GM11168 (cell line): ENCODE results near the gene ELMO3.

Source experiments
- in situ Hi-C: fragments of 300-500 bp; cut with MboI; formaldehyde crosslinking; loops from one replicate; pipeline ENCODE4 v1.12.0; 2022; ENCODE audit warnings: low sequenced_read_pairs; ENCODE audit not compliant: unreplicated experiment

The ELMO3 gene

DNA sequence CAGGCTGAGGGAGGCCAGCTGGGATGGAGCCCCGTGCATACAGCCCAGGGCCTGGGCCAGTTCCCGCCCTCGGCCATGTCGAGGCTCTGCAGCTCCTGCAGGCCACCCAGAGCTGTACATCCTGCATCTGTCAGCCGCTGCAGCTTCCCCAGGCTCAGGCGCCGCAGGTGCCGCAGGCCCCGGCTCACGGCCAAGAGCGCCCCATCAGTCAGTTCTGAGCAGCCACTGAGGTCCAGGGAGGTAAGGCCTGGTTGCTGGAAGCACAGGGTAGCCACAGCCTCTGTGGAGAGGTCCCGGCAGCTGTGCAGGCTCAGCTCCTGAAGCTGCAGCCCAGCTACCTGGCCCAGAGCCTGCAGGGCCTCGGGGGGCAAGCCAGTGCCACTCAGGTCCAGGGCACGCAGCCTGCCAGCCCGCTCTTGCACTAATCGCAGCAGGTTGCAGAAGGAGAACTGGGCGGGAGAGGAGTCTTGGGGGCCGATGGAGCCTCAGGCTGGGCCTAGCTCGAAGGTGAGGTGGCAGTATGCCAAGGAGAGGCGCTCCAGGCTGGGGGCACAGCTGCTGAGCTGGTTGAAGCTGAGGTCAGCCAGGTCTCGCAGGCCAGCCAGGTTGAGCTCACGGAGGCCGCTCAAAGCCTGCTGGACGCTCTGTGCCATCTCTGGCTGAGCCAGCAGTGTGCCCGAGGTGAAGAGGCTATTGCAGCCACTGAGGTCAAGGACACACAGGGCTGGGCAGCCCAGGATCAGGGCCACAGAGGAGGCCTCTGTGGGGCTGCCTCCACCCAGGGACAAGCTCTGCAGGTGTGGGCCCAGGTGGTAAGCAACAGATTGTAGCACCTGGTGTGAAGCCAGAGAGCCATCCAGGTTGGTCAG lies 11.4 kb downstream of the ELMO3 start:
- in situ Hi-C loops = no loop called here

DNA sequence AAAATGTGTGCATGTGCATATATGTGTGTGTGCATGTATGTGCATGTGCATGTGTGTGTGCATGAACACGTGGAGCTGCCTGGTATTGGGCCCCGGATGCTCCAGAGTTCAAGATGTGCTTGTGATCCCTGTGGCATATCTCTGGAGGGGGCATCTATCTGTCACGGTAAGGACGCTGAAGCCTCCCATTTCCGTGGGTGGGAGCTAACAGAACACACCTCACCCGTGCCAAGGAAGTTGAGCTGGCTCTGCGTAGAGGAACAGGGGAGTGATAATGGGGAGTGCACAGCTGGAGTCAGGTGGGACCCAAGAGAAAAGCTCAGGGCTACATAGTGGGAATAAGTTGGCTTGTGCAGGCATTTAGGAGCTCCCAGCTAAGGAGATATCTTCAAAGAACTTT lies 12.7 kb downstream of the ELMO3 start:
- in situ Hi-C loops = no loop called here

DNA sequence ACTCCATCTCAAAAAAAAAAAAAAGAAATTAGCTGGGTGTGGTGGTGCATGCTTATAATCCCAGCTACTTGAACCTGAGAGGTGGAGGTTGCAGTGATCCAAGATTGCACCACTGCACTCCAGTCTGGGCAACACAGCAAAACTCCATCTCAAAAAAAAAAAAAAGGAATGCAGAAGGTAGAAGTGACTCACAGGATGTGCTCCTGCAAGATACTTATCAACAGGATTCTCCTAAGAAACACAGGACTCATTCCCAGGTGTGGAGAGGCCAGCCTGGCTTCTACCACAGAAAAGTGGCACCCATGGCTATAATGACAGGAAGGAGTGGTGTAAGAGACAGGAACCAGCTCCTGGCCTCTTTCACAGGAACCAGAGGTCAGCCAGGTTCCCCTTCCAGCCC lies 13.8 kb downstream of the ELMO3 start:
- in situ Hi-C loops = no loop called here

- in situ Hi-C loops = no loop called here
Observed at GRCh38 chr16:67213197-67214019, 14.5 kb downstream of the ELMO3 start.

DNA sequence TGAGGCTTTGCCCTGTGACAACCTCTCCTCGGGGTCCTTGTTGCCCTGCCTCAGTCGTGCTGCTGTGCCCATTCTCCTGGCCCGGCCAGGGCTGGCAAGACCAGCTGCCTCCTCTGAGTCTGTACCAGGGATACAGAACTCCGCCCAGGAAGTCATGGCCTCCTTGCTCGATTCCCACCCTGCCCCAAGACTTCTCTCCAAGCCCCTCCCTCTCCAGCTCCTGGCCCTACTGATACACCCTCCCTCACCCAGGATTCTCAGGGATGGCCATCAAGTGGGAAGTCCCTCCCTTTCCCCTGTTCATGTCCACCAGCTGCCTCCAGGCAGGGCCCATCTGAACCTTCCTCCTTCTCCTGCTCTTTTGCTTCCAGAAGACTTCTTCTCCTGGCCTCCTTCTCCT lies 16.8 kb downstream of the ELMO3 start:
- in situ Hi-C loops = no loop called here

DNA sequence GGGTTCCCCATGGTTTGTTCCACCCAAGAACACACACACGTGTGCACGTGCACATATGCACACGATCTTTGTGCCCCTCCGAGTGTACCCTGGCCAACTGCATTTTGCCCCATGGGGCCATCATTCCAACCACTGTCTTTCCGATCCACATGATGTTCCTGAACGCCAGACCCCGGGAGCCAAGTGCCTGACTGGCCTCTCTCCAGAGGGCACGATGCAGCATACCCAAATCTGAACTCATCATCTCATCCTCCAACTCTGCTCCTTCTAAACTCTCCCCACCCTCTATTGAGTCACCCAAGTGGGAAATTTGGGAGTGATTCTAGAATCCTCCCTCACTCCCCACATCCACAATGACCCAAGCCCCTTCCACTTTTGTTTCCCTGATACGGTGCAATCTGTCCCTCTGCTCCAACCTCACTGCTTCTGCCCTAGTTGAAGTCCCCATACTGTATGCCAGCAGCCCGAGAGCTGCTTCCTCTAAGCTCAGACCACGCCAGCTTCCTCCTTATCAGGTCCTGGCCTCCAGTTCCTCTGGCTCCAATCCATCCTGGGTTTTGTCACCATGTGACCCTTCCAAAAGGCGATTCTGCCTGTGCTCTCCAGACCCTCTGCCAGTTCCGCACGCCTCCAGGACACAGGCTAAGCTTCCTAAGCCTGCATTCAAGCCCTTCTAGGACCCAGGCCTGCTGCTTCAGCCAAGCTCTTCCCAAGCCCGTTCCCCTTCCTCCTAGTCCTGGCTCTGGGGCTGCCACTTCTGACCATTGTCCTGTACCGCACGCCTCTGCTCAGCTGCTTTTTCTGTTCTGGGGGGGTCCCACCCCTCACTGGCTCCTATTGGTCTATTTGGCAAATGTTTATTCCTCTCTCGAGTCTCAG lies 17.9 kb downstream of the ELMO3 start:
- in situ Hi-C loops = no loop called here

DNA sequence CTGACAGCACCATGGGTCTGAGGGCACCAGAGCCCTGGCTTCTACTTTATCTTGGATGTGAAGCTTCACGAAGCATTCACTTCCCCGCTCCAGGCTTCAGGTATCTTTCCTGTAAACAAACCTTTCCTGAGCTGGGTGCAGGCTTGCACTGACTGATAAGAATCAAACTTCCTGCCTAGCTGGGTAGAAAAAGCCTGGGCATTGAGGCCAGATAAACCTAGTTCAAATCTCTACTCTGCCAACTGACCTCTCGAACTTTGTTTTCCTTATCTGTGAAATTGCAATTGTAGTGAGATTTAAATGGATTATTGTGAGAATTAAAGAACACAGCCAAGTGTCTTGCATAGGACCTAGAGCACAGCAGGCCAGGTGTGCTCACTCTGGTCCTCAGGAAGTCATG lies 25.1 kb downstream of the ELMO3 start:
- in situ Hi-C loops = no loop called here

DNA sequence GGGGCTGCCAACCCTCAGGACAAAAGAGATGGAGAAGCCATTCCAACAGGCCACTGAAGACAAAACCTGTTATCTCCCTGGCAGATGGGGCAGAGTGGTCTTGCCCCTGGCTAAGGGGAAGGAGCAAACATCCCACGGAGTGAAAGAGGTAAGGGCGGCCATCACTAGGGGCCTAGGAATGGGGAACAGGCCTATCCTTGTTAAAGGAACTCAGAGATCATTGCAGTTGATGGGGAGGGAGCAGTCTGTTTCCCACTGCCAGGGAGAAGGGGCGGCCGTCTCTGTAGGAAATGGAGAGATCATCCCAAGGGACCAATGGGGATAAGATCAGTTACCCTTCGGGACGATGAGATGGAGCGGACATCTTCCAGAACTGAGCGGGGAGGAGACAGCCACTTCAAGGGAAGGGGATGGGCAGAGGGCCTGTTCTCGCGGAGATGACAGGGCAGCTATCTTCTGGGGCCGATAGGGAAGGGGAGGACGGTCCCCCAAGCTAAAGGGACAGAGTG lies 27.4 kb downstream of the ELMO3 start:
- in situ Hi-C loops = no loop called here

- in situ Hi-C loops = no loop called here
Observed at GRCh38 chr16:67226804-67227566, 28.1 kb downstream of the ELMO3 start, which contains the start of gene TMEM208. Gene TMEM208 (plus strand): TSS chr16:67227130. CDS start chr16:67227219, 89 bp downstream.

- in situ Hi-C loops = no loop called here
Observed at GRCh38 chr16:67227567-67227921, 28.6 kb downstream of the ELMO3 start.

- in situ Hi-C loops = no loop called here
Observed at GRCh38 chr16:67228034-67228785, 29.3 kb downstream of the ELMO3 start.

- in situ Hi-C loops = no loop called here
Observed at GRCh38 chr16:67228905-67229304, 30.0 kb downstream of the ELMO3 start.

GRCh38 chr16:67229906-67230808 lies 31.2 kb downstream of the ELMO3 start:
- in situ Hi-C loops = no loop called here

- in situ Hi-C loops = no loop called here
Observed at GRCh38 chr16:67230809-67231660, 32.1 kb downstream of the ELMO3 start.

DNA sequence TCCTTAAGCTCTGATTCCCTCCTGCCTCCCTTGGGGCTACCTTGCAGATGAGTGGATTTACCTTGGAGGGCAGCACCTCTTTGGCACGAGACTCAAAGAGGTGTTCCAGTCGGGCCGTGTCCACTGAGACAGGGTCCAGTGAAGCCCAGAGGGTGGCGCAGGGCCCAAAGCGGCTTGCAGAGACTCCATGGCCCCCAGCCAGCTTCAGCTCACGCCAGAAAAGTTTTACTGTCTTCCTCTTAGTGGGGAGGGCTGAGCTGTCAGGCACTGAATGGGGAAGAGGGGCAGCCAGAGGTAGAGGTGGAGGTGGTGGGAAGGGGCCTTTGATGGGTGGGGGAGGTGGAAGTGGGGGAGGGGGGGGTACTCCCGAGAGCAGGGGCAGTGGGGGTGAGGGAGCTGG lies 34.7 kb downstream of the ELMO3 start:
- in situ Hi-C loops = no loop called here

DNA sequence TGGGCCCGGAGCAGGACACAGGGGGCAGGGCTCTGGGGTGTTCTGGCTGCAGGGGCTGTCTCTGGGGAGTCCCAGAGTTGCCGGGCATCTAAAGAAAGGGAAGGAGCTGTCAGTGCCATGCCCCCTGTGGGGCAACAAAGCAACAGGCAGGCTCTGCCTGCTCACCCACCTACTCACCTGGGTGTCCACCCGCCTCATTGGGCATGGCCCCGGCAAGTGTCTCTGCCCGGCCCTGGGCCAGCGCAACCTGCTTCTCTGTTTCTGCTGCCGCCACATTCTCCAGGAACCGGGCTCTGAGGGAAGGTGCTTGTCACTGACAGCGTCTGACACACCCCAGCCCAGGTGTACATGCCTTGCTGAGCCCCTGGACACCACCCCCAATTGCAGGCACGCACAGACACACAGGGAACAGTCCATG lies 35.3 kb downstream of the ELMO3 start:
- in situ Hi-C loops = no loop called here
